Measurements from ENCODE around the gene EIF4B. TPM values are rescaled to one million over a fixed set of nuclear protein-coding genes. Genes with fewer than 3 reads are reported as not detected.

Gene EIF4B
- total RNA-seq, 5 donors from 2014 or later (not counting 1 experiment from before 2014, with no cell fraction given): 710 to 755 (median 729) TPM

DNA sequence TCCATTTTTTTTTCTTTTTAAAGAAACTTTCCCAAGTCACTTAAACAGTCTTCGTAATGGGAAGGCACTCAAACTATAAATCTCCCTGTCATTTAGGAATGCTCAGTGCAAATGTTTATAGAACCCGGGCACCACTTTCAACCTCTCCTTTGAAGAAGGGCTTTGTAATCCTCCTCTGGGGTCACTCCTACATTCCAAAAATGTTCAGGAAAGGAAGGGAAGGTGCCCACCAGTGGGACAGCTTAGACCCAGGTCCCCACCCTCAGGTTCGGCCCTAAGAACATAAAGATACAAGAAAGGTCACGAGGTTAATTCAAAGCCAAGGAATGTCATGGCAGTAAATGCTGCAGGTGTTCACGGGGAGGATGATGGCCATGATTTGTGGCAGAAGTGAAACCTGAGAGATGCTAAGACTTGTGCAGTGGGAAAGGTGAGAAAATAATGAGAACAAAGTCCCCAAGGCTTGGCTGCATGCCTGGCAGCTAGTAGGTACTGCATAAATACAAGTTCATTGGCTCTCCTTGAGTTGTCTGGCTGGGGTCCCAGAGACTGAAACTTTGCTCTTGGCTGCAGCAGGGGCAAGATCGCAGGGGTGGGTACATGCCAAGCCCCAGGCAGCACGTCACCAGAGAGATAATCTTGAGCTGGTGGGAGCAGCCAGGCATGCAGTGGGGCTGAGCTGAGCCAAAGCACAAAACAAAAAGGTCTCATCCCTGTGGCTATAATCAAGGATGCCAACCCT, 36.3 kb upstream of the EIF4B start:
- no peaks in the 10 kb centered on the region for H3K36me3 Mint-ChIP-seq
- H3K27ac Mint-ChIP-seq: no peak overlapping the region
- no peaks in the 10 kb centered on the region for H3K36me3 ChIP-seq (ENCODE audit: control insufficient read depth in 2 of 2, extremely low read depth in 1 of 2, insufficient read depth in 1 of 2, low read length in 1 of 2)
- H3K4me1 Mint-ChIP-seq: no peaks in the 10 kb centered on the region
- CTCF ChIA-PET: interaction anchor here (0.6 to 1.4 kb wide), 4 partner anchors 8 to 99 kb away, joined by 3 to 5 read pairs (median 3); no protein-coding TSS in a partner anchor
- H3K9me3 ChIP-seq: no peaks in the 10 kb centered on the region
- DNase-seq (no peak), ATAC-seq (replicated peaks in 1 of 4) (no peak)
- H3K9me3 Mint-ChIP-seq: no peaks in the 10 kb centered on the region
- WGBS (ENCODE audit: insufficient coverage): 77% methylated on average over 5 of the region's 7 CpGs
- no peak overlapping the region for H3K4me3 Mint-ChIP-seq
- POLR2A ChIA-PET: no interaction called here
- H3K4me3 ChIP-seq (ENCODE audit: control insufficient read depth in 1 of 2, extremely low read depth in 1 of 2, low read length in 1 of 2): no peak overlapping the region
- peaks cover 0 to 32% of the 10 kb centered on the region in 2 experiments for H3K27me3 ChIP-seq (replicated peaks in 1 of 2; ENCODE audit: control insufficient read depth in 2 of 2, extremely low read depth in 1 of 2, insufficient read depth in 2 of 2, low read length in 1 of 2)
- peaks cover 5 to 18% of the 10 kb centered on the region in 2 donors for H3K27me3 Mint-ChIP-seq
- no peak overlapping the region for H3K27ac ChIP-seq (ENCODE audit: low read length)
- H3K4me1 ChIP-seq (ENCODE audit: control insufficient read depth in 1 of 2, extremely low read depth in 1 of 2, insufficient read depth in 2 of 2, low read length in 2 of 2): no peaks in the 10 kb centered on the region

DNA sequence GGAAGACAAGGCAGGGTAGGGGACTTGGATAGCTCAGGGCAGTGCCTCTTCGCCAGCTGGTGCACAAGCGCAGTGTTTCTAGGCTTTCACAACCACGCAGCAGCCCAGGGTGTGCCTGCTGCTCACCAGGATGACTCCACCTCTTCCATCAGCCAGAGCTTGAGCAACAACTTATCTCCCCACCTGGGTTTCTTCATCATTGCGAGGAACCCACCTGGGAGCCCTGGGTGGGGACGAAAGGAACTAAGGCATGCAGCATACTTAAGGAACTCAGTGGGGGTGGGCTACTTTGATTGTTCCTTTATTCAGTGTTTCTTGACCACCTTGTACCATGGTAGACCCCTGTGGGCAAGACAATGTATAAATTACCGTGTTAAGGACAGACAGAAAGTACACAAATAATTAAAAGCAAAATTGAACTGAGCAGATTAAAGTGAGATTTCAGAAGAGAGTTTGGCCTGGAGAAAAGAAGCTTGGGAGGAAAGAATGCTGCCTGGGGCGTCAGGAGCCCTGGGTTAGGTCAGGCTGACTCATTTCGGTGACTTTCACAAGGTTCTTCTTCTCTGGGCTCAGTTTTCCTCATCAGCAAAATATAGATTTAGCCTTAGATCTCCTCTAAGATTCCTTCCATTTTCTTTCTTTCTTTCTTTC, 34.5 kb upstream of the EIF4B start:
- Histone ChIP-seq H3K4me1 (ENCODE audit: control insufficient read depth in 1 of 2, extremely low read depth in 1 of 2, insufficient read depth in 2 of 2, low read length in 2 of 2) (no peaks in the 10 kb centered on the region), H3K36me3 (ENCODE audit: control insufficient read depth in 2 of 2, extremely low read depth in 1 of 2, insufficient read depth in 1 of 2, low read length in 1 of 2) (no peaks in the 10 kb centered on the region), H3K27me3 (replicated peaks in 1 of 2; ENCODE audit: control insufficient read depth in 2 of 2, extremely low read depth in 1 of 2, insufficient read depth in 2 of 2, low read length in 1 of 2) (peaks cover 0 to 28% of the 10 kb centered on the region in 2 experiments), H3K4me3 (ENCODE audit: control insufficient read depth in 1 of 2, extremely low read depth in 1 of 2, low read length in 1 of 2) (no peak overlapping the region), H3K27ac (ENCODE audit: low read length) (no peak overlapping the region), H3K9me3 (no peaks in the 10 kb centered on the region)
- Mint-ChIP-seq H3K4me1 (no peaks in the 10 kb centered on the region), H3K4me3 (no peak overlapping the region), H3K9me3 (no peaks in the 10 kb centered on the region), H3K36me3 (no peaks in the 10 kb centered on the region), H3K27me3 (peaks cover 13 to 19% of the 10 kb centered on the region in 2 donors), H3K27ac (no peak overlapping the region)
- 81% methylated on average over 5 of the region's 8 CpGs for WGBS (ENCODE audit: insufficient coverage)
- CTCF ChIA-PET: no interaction called here
- no peak for DNase-seq
- POLR2A ChIA-PET: no interaction called here
- ATAC-seq (replicated peaks in 1 of 4): no peak

DNA sequence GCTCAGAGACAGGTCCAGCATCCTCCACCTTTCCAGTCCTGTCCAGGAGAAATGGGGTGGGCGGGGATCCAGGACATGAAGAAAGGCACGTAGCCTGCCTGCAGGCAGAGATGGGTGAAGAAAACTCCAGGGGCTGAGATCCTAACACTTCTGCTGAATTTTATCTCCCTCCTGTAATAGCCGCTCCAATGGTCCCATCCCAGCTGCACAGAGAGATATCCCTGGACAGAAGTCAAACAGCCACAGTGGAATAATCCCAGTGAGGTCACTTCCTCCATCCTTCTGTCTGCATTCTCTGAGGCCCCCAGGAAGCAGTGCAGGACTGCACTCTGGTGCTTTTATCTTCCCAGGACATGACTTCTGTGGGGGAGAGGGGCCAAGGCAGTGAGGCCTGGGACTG, 31.1 kb upstream of the EIF4B start:
- no peaks in the 10 kb centered on the region for H3K36me3 ChIP-seq (ENCODE audit: control insufficient read depth in 2 of 2, extremely low read depth in 1 of 2, insufficient read depth in 1 of 2, low read length in 1 of 2)
- H3K27me3 Mint-ChIP-seq: peaks cover 24 to 33% of the 10 kb centered on the region in 2 donors
- CTCF ChIA-PET: interaction anchor here in 1 of 2 donors (1.0 kb wide), 1 partner anchor 90 kb away, joined by 3 read pairs; no protein-coding TSS in a partner anchor
- H3K36me3 Mint-ChIP-seq: no peaks in the 10 kb centered on the region
- H3K9me3 ChIP-seq: no peaks in the 10 kb centered on the region
- H3K27me3 ChIP-seq (replicated peaks in 1 of 2; ENCODE audit: control insufficient read depth in 2 of 2, extremely low read depth in 1 of 2, insufficient read depth in 2 of 2, low read length in 1 of 2): peaks cover 0 to 36% of the 10 kb centered on the region in 2 experiments
- H3K9me3 Mint-ChIP-seq: no peaks in the 10 kb centered on the region
- H3K4me1 ChIP-seq (ENCODE audit: control insufficient read depth in 1 of 2, extremely low read depth in 1 of 2, insufficient read depth in 2 of 2, low read length in 2 of 2): no peaks in the 10 kb centered on the region
- no peak overlapping the region for H3K4me3 ChIP-seq (ENCODE audit: control insufficient read depth in 1 of 2, extremely low read depth in 1 of 2, low read length in 1 of 2)
- POLR2A ChIA-PET: no interaction called here
- H3K4me3 Mint-ChIP-seq: no peak overlapping the region
- ATAC-seq (replicated peaks in 1 of 4): no peak
- WGBS (ENCODE audit: insufficient coverage): 70% methylated on average over 1 of the region's 3 CpGs
- DNase-seq: no peak
- H3K4me1 Mint-ChIP-seq: no peaks in the 10 kb centered on the region
- no peak overlapping the region for H3K27ac ChIP-seq (ENCODE audit: low read length)
- H3K27ac Mint-ChIP-seq: no peak overlapping the region

DNA sequence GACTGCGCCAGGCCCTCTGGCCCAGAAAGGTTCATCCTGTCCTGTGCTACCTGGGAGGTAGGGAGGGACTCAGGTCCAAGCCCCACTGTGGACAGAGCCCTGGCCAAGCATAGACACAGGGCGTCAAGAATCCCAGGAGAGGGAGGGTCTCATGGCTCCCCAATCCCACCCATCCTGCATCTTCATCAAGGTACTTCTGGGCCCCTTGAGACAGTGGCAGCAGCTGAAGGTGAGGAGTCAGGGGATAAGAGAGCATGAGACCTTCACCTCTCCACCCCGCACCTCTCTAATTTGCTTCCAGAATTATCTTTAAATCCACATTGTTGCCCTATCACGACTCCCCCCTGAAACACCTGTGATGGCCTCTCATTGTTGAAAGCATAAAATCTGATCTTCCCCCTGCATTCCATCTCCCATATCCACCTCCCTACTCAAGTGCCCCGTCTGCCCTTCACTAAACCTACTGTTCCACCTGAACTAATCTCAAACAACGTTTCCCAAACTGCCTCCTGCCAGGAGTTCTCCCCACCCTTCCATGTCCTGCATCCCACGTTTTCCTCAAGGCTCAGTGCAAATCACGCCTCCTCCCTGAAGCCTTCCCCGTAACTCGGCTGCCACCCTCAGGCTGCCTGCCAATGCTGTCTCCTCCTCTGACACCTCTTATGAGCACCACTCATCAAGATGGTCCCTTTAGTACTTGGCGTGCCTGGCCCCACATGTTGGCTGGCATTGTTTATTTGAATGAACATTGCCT, 30.3 kb upstream of the EIF4B start:
- H3K27me3 ChIP-seq (replicated peaks in 1 of 2; ENCODE audit: control insufficient read depth in 2 of 2, extremely low read depth in 1 of 2, insufficient read depth in 2 of 2, low read length in 1 of 2): peaks cover 0 to 36% of the 10 kb centered on the region in 2 experiments
- DNase-seq (no peak), ATAC-seq (replicated peaks in 1 of 4) (no peak)
- H3K36me3 ChIP-seq (ENCODE audit: control insufficient read depth in 2 of 2, extremely low read depth in 1 of 2, insufficient read depth in 1 of 2, low read length in 1 of 2): no peaks in the 10 kb centered on the region
- no peak overlapping the region for H3K27ac ChIP-seq (ENCODE audit: low read length)
- Mint-ChIP-seq H3K27ac (no peak overlapping the region), H3K27me3 (peaks cover 32 to 40% of the 10 kb centered on the region in 2 donors), H3K36me3 (no peaks in the 10 kb centered on the region), H3K4me1 (peaks cover 0 to under 1% (median 0%) of the 10 kb centered on the region in 3 donors), H3K4me3 (no peak overlapping the region), H3K9me3 (no peaks in the 10 kb centered on the region)
- H3K4me1 ChIP-seq (ENCODE audit: control insufficient read depth in 1 of 2, extremely low read depth in 1 of 2, insufficient read depth in 2 of 2, low read length in 2 of 2): peaks cover 0 to 5% of the 10 kb centered on the region in 2 experiments
- POLR2A ChIA-PET: no interaction called here
- 66% methylated on average over 10 of the region's 11 CpGs for WGBS (ENCODE audit: insufficient coverage)
- H3K4me3 ChIP-seq (ENCODE audit: control insufficient read depth in 1 of 2, extremely low read depth in 1 of 2, low read length in 1 of 2): no peak overlapping the region
- CTCF ChIA-PET: interaction anchor here in 1 of 2 donors (1.0 kb wide), 1 partner anchor 91 kb away, joined by 3 read pairs; no protein-coding TSS in a partner anchor
- no peaks in the 10 kb centered on the region for H3K9me3 ChIP-seq

DNA sequence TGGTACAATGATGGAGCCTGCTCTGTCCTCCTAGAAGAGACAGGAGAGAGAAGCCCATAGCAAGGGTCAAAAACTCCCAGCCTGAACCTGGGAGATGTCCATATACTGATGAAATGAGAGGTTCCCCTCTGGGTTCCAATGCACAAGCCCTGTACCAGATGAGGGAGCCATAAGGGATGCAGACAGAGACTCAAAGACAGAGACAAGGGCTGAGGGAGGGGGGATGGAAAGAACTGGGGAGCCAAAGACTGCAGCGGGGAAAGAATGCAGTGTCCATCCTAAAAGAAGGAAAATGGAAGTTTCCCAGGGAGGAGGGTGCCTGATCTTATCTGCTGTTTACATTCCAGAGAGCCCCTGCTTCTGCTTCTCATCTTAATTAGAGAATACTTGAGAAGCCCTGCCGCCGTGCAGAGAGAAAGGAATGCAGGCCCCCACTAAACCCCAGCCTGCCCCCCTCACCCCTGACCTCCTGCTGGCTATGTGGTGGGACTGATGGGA, 29.6 kb upstream of the EIF4B start:
- CTCF ChIA-PET: no interaction called here
- peaks cover 32 to 40% of the 10 kb centered on the region in 2 donors for H3K27me3 Mint-ChIP-seq

DNA sequence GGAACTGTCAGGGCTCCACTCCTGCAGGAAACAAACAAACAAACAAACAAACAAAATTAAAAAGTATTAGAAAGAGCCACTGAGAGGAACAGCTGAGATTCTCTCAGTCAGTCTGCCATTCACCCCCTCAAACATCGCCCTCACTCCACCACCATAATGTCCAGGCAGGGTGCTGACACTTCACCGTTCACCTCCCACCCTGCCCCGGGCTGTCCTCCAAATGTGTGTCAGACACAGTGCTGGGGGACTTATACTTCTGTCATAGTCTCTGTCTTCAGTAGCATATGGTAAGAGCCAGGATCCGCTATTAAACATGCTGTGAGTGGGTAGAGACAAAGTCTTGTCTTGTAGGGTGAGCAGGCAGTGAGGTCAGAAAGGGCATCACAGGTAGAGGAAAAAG, 29.1 kb upstream of the EIF4B start:
- WGBS (ENCODE audit: insufficient coverage): no CpG with 5 or more reads among the region's 4 CpGs
- Histone ChIP-seq H3K27me3 (replicated peaks in 1 of 2; ENCODE audit: control insufficient read depth in 2 of 2, extremely low read depth in 1 of 2, insufficient read depth in 2 of 2, low read length in 1 of 2) (peaks cover 0 to 36% of the 10 kb centered on the region in 2 experiments), H3K4me1 (ENCODE audit: control insufficient read depth in 1 of 2, extremely low read depth in 1 of 2, insufficient read depth in 2 of 2, low read length in 2 of 2) (peaks cover 0 to 7% of the 10 kb centered on the region in 2 experiments), H3K27ac (ENCODE audit: low read length) (no peak overlapping the region), H3K9me3 (no peaks in the 10 kb centered on the region), H3K4me3 (ENCODE audit: control insufficient read depth in 1 of 2, extremely low read depth in 1 of 2, low read length in 1 of 2) (no peak overlapping the region), H3K36me3 (ENCODE audit: control insufficient read depth in 2 of 2, extremely low read depth in 1 of 2, insufficient read depth in 1 of 2, low read length in 1 of 2) (no peaks in the 10 kb centered on the region)
- Mint-ChIP-seq H3K4me1 (peaks cover 0 to 2% (median 0%) of the 10 kb centered on the region in 3 donors), H3K4me3 (no peak overlapping the region), H3K9me3 (no peaks in the 10 kb centered on the region), H3K36me3 (no peaks in the 10 kb centered on the region), H3K27ac (no peak overlapping the region), H3K27me3 (peaks cover 32 to 40% of the 10 kb centered on the region in 2 donors)
- CTCF ChIA-PET: interaction anchor here in 1 of 2 donors (0.6 to 5.0 kb wide), 4 partner anchors 16 to 92 kb away, joined by 3 to 78 read pairs (median 3); no protein-coding TSS in a partner anchor
- no peak for ATAC-seq (replicated peaks in 1 of 4)
- POLR2A ChIA-PET: interaction anchor here in 1 of 2 donors (0.8 kb wide), 1 partner anchor 92 kb away, joined by 14 read pairs; no protein-coding TSS in a partner anchor
- no peak for DNase-seq

More for the DNA sequence above, 29.6 kb upstream of the EIF4B start:
- Histone ChIP-seq H3K9me3 (no peaks in the 10 kb centered on the region), H3K36me3 (ENCODE audit: control insufficient read depth in 2 of 2, extremely low read depth in 1 of 2, insufficient read depth in 1 of 2, low read length in 1 of 2) (no peaks in the 10 kb centered on the region), H3K4me1 (ENCODE audit: control insufficient read depth in 1 of 2, extremely low read depth in 1 of 2, insufficient read depth in 2 of 2, low read length in 2 of 2) (peaks cover 0 to 7% of the 10 kb centered on the region in 2 experiments), H3K4me3 (ENCODE audit: control insufficient read depth in 1 of 2, extremely low read depth in 1 of 2, low read length in 1 of 2) (no peak overlapping the region), H3K27me3 (replicated peaks in 1 of 2; ENCODE audit: control insufficient read depth in 2 of 2, extremely low read depth in 1 of 2, insufficient read depth in 2 of 2, low read length in 1 of 2) (peaks cover 0 to 36% of the 10 kb centered on the region in 2 experiments), H3K27ac (ENCODE audit: low read length) (no peak overlapping the region)
- ATAC-seq (replicated peaks in 1 of 4) (no peak), DNase-seq (no peak)
- no peak overlapping the region for H3K27ac Mint-ChIP-seq
- H3K4me1 Mint-ChIP-seq: peaks cover 0 to 2% (median 0%) of the 10 kb centered on the region in 3 donors
- H3K9me3 Mint-ChIP-seq: no peaks in the 10 kb centered on the region
- no peaks in the 10 kb centered on the region for H3K36me3 Mint-ChIP-seq
- POLR2A ChIA-PET: no interaction called here
- WGBS (ENCODE audit: insufficient coverage): no CpG with 5 or more reads among the region's 3 CpGs
- H3K4me3 Mint-ChIP-seq: no peak overlapping the region

Measured in T-cell (primary cell).